K562 (cell line): Measurements from ENCODE around the gene UBE2Q1. TPM values are rescaled to one million over a fixed set of nuclear protein-coding genes. Genes with fewer than 3 reads are reported as not detected.

Experiments used
- ATAC-seq: fragments of 200-7000 bp; cut with Tn5 transposase; 3 replicates; pipeline ENCODE4 v1.9.1; 2020; ENCODE audit warnings: moderate library complexity
- BruUV-seq: library from RNA; stranded (reverse); fragments of 400-500 nt; replicated peaks from 2 replicates; lab custom pipeline; 2021; lab: Mats Ljungman, UMichigan
- CTCF ChIA-PET: fragments of 300-600 bp; formaldehyde crosslinking; extraction: SDS; loops from one replicate; lab custom pipeline; 2021; ENCODE audit warnings: low intra/inter-chr PET ratio; lab: Yijun Ruan, JAX
- POLR2A ChIA-PET: fragments of 300-600, 350-650 bp; sonication (Branson Sonifier 250); formaldehyde crosslinking; extraction: SDS; loops from one replicate; lab custom pipeline; 2021; ENCODE audit warnings: antibody characterized with exemption, inconsistent platforms; lab: Yijun Ruan, JAX
- DNase-seq, 4 experiments: peaks; one replicate each; pipeline versions ENCODE4 v3.0.0 to v3.0.0-alpha.2; 2011 to 2018; ENCODE audit warnings: low spot score in 3 of 4, mixed read lengths in 3 of 4; ENCODE audit errors: extremely low read depth in 1 of 4
- FAIRE-seq: peaks from 2 replicates; lab custom pipeline; 2011; peaks lifted over from hg19 to GRCh38; lab: Jason Lieb, UNC
- H2AFZ ChIP-seq: 2 replicates; pipeline ENCODE4 v1.6.0; 2011; ENCODE audit warnings: low read depth, low read length, control low read depth, inconsistent platforms
- H3K27ac ChIP-seq: fragments of 200-600 bp; 3 replicates; pipeline ENCODE4 v1.8.0; 2011; ENCODE audit warnings: low read depth, mild to moderate bottlenecking, control low read depth, inconsistent platforms, low read length, moderate library complexity, mixed read lengths; ENCODE audit errors: extremely low read depth
- H3K27me3 ChIP-seq, 2 experiments: fragments of 300-600 bp in 1 of 2; 2 replicates in 1 of 2; 3 replicates in 1 of 2; pipeline versions ENCODE4 v1.6.0 to v1.8.0; 2011; ENCODE audit warnings: inconsistent platforms in 2 of 2, low read length in 2 of 2, mild to moderate bottlenecking in 1 of 2, mixed read lengths in 1 of 2, moderate library complexity in 1 of 2; ENCODE audit not compliant: control insufficient read depth in 2 of 2, insufficient read depth in 2 of 2
- H3K36me3 ChIP-seq: fragments of 300-600 bp; 3 replicates; pipeline ENCODE4 v1.8.0; 2011; ENCODE audit warnings: mild to moderate bottlenecking, low read length, inconsistent platforms; ENCODE audit not compliant: control insufficient read depth, insufficient read depth
- H3K4me1 ChIP-seq, 2 experiments: fragments of 200-600 bp in 1 of 2; replicated peaks in 1 of 2; 2 replicates in 1 of 2; 3 replicates in 1 of 2; pipeline versions ENCODE4 v1.5.1 to v1.8.0; 2011; ENCODE audit warnings: inconsistent platforms in 2 of 2, low read length in 2 of 2, mild to moderate bottlenecking in 1 of 2, mixed read lengths in 1 of 2, moderate library complexity in 1 of 2; ENCODE audit not compliant: control insufficient read depth in 2 of 2, insufficient read depth in 2 of 2
- H3K4me2 ChIP-seq: 2 replicates; pipeline ENCODE4 v1.6.1; 2011; ENCODE audit warnings: low read length, control low read depth, inconsistent platforms, mixed read lengths; ENCODE audit not compliant: insufficient read depth
- H3K4me3 ChIP-seq: fragments of 200-600 bp; sonication (generic), shearing (Covaris generic); 2 replicates; pipeline ENCODE4 v1.5.1; 2016; ENCODE audit warnings: control low read depth, inconsistent platforms
- H3K79me2 ChIP-seq: fragments of 200-600 bp; 3 replicates; pipeline ENCODE4 v1.8.0; 2011; ENCODE audit warnings: low read length, inconsistent platforms; ENCODE audit not compliant: control insufficient read depth, insufficient read depth
- H3K9ac ChIP-seq, 2 experiments: 2 replicates each; pipeline versions ENCODE4 v1.6.0 to v1.6.1; 2011; ENCODE audit warnings: low read depth in 2 of 2, low read length in 2 of 2, control low read depth in 1 of 2, inconsistent platforms in 1 of 2, mild to moderate bottlenecking in 1 of 2, mixed read lengths in 1 of 2; ENCODE audit not compliant: insufficient read depth in 1 of 2
- H3K9me1 ChIP-seq: one replicate; pipeline ENCODE4 v1.6.0; 2011; ENCODE audit warnings: inconsistent platforms, mild to moderate bottlenecking, low read length, moderate library complexity; ENCODE audit not compliant: control insufficient read depth, insufficient read depth
- H3K9me3 ChIP-seq: replicated peaks from 2 replicates; pipeline ENCODE4 v1.5.1; 2011; ENCODE audit warnings: low read depth, low read length, inconsistent platforms; ENCODE audit not compliant: control insufficient read depth, insufficient read depth
- H4K20me1 ChIP-seq: replicated peaks from 2 replicates; pipeline ENCODE4 v1.6.1; 2011; ENCODE audit warnings: low read length, inconsistent platforms, mixed read lengths; ENCODE audit not compliant: control insufficient read depth, insufficient read depth
- E2F1 ChIP-seq: sonication (generic); formaldehyde crosslinking; IDR thresholded peaks from 2 replicates; pipeline ENCODE4 v1.8.1; 2023; ENCODE audit warnings: mild to moderate bottlenecking, missing genetic modification reagents, moderate library complexity
- ESRRA ChIP-seq: fragments of 450-650 bp; IDR thresholded peaks from 2 replicates; pipeline ENCODE4 v1.6.1; 2014; ENCODE audit warnings: low read depth, mild to moderate bottlenecking, moderate library complexity, borderline replicate concordance
- HDAC8 ChIP-seq: fragments of 450-650 bp; IDR thresholded peaks from 2 replicates; pipeline ENCODE4 v1.6.1; 2016; ENCODE audit warnings: mild to moderate bottlenecking, missing genetic modification characterization, moderate library complexity, missing compliant biosample characterization
- MEIS2 ChIP-seq: fragments of 450-650 bp; IDR thresholded peaks from 2 replicates; pipeline ENCODE4 v1.6.1; 2014; ENCODE audit warnings: mild to moderate bottlenecking; ENCODE audit not compliant: partially characterized antibody
- NCOA6 ChIP-seq: fragments of 450-650 bp; IDR thresholded peaks from 2 replicates; pipeline ENCODE4 v1.6.1; 2017; ENCODE audit warnings: mild to moderate bottlenecking
- NR2C1 ChIP-seq, 2 experiments: fragments of 450-650 bp; IDR thresholded peaks; 2 replicates each; pipeline ENCODE4 v1.6.1; 2017; ENCODE audit warnings: mild to moderate bottlenecking in 2 of 2, antibody characterized with exemption in 1 of 2, inconsistent platforms in 1 of 2, missing compliant biosample characterization in 1 of 2, missing genetic modification characterization in 1 of 2
- PATZ1 ChIP-seq: fragments of 250-450 bp; sonication (Bioruptor Pico); IDR thresholded peaks from 2 replicates; pipeline ENCODE4 v1.5.0; 2020; ENCODE audit warnings: mild to moderate bottlenecking, borderline replicate concordance
- RAD21 ChIP-seq, 2 experiments: fragments of 250-450 bp in 1 of 2; fragments of 450-650 bp in 1 of 2; sonication (Bioruptor Pico) in 1 of 2; formaldehyde crosslinking in 1 of 2; IDR thresholded peaks in 1 of 2; conservative IDR thresholded peaks in 1 of 2; 2 replicates each; pipeline versions ENCODE4 v1.4.0 to v1.8.0; 2020 to 2022; ENCODE audit warnings: mild to moderate bottlenecking in 2 of 2, moderate library complexity in 1 of 2
- SOX6 ChIP-seq: fragments of 450-650 bp; IDR thresholded peaks from 2 replicates; pipeline ENCODE4 v1.6.1; 2014; ENCODE audit warnings: mild to moderate bottlenecking
- STAT5A ChIP-seq: IDR thresholded peaks from 2 replicates; pipeline ENCODE4 v1.6.1; 2012; ENCODE audit warnings: low read length, inconsistent platforms, borderline replicate concordance
- TSC22D4 ChIP-seq: fragments of 450-650 bp; IDR thresholded peaks from 2 replicates; pipeline ENCODE4 v1.6.1; 2016; ENCODE audit warnings: missing genetic modification characterization, missing biosample characterization, control low read depth
- ZNF316 ChIP-seq: fragments of 450-650 bp; IDR thresholded peaks from 2 replicates; pipeline ENCODE4 v1.6.1; 2016
- ZNF444 ChIP-seq: fragments of 250-450 bp; sonication (Bioruptor Pico); IDR thresholded peaks from 2 replicates; pipeline ENCODE4 v1.4.0; 2020; ENCODE audit warnings: mild to moderate bottlenecking, moderate library complexity
- ZNF695 ChIP-seq: fragments of 450-650 bp; formaldehyde crosslinking; IDR thresholded peaks from 2 replicates; pipeline ENCODE4 v1.4.0; 2020; ENCODE audit warnings: mild to moderate bottlenecking, moderate library complexity
- ZNF764 ChIP-seq: fragments of 250-450 bp; sonication (Bioruptor Pico); IDR thresholded peaks from 2 replicates; pipeline ENCODE4 v1.4.0; 2020; ENCODE audit warnings: low read depth, mild to moderate bottlenecking, moderate library complexity
- WGBS: fragments of 100-300 bp; shearing (Covaris generic); methylation state at CpG from one replicate; pipeline ENCODE4 v1.1.6; 2016; ENCODE audit warnings: low coverage, mixed read lengths; ENCODE audit not compliant: insufficient coverage; ENCODE audit errors: missing lambda C conversion rate; 5-methylcytosine and 5-hydroxymethylcytosine counted together
- in situ Hi-C: fragments of 300-500 bp; cut with MboI; formaldehyde crosslinking; loops from 4 replicates; pipeline ENCODE4 v1.15.0; 2018; ENCODE audit warnings: inconsistent platforms, mixed read lengths
- intact Hi-C: fragments of 100-400 bp; cut with micrococcal nuclease; formaldehyde crosslinking; loops from 2 replicates; pipeline ENCODE4 v1.14.2; 2022
- polyA plus RNA-seq, 8 experiments: library from polyadenylated mRNA; depleted of rRNA in 4 of 8; stranded (reverse) in 5 of 8; unstranded in 3 of 8; fragments of >200 nt; fragmentation: Nextera tagmentation in 2 of 8; fragmentation: Illumina TruSeq in 1 of 8; extraction: Ambion mirVana in 2 of 8; extraction: Trizol in 1 of 8; gene quantifications; 2 replicates each; pipeline versions ENCODE4 v1.2.1 to v1.2.3, GENCODE V29; 2011 to 2014; ENCODE audit warnings: inconsistent platforms in 1 of 8, missing spikeins in 1 of 8
- total RNA-seq, 7 experiments: library from RNA; depleted of rRNA in 6 of 7; stranded (reverse); fragments of >200 nt in 6 of 7; fragmentation: Illumina TruSeq in 2 of 7; extraction: Trizol in 2 of 7; gene quantifications; 2 replicates each; pipeline versions ENCODE4 v1.2.1 to v1.2.3, GENCODE V29; 2011 to 2021; ENCODE audit warnings: low replicate concordance in 1 of 7

The UBE2Q1 gene
- total and polyA plus RNA-seq, 9 of the 15 experiments (the other 6 are each of a cell fraction or from before 2014, with no cell fraction given): 8.0 to 58.8 (median 27.6) TPM

- Histone ChIP-seq H3K4me2 (no peak overlapping the region), H3K27me3 (no peaks in the 10 kb centered on the region), H2AFZ (no peak overlapping the region), H3K4me1 (peaks cover 0 to 10% of the 10 kb centered on the region in 2 experiments; a peak in 3 of 5 replicates), H3K36me3 (peaks cover 95% of the 10 kb centered on the region), H3K27ac (no peak overlapping the region), H3K9me3 (no peaks in the 10 kb centered on the region), H4K20me1 (no peaks in the 10 kb centered on the region)
- in situ Hi-C loops: no loop called here
- intact Hi-C loops: no loop called here
- no peak for FAIRE-seq
- POLR2A ChIA-PET: interaction anchor here (1.0 to 1.4 kb wide), 3 partner anchors 13 to 16 kb away, joined by 3 to 6 read pairs (median 5); no protein-coding TSS in a partner anchor
- ATAC-seq: no peak
- no peak for TF ChIP-seq ZNF695
- TF ChIP-seq TSC22D4 (tag): no peak
- no peak for TF ChIP-seq PATZ1 (CRISPR knock-in tag)
- TF ChIP-seq SOX6: 0 out of 2 replicates have a peak, but pooled peaks have one; percentile 1
- no peak for TF ChIP-seq E2F1 (CRISPR knock-in tag)
- no peak for TF ChIP-seq ZNF444 (CRISPR knock-in tag)
- no peak for TF ChIP-seq NCOA6
- no peak for TF ChIP-seq ZNF316
- TF ChIP-seq ZNF764 (CRISPR knock-in tag): no peak
- TF ChIP-seq MEIS2: no peak
- TF ChIP-seq NR2C1 (IDR thresholded peaks at IDR 0.05): no peak
- TF ChIP-seq NR2C1 (tag; IDR thresholded peaks at IDR 0.05): peak; percentile 42; the same call in 1 of the 2 replicates
- peak; percentile 96 for TF ChIP-seq ESRRA
- no peak for TF ChIP-seq HDAC8 (tag)
- TF ChIP-seq RAD21 (CRISPR knock-in tag; conservative IDR thresholded peaks at IDR 0.05 in 1 of 2, IDR thresholded peaks at IDR 0.05 in 1 of 2): no peak
- no peak for TF ChIP-seq STAT5A
- TF ChIP-seq, all 486 proteins: peak for 3
- no peak for DNase-seq
- H3K9ac ChIP-seq: no peak overlapping the region
- WGBS: 89% methylated on average over 7 of the region's 7 CpGs
- BruUV-seq: no TSS peak
- peaks cover 2% of the 10 kb centered on the region for H3K9me1 ChIP-seq
- CTCF ChIA-PET: no interaction called here
- H3K79me2 ChIP-seq: 0 out of 3 replicates have a peak, but pooled peaks cover 2% of the 10 kb centered on the region
- H3K4me3 ChIP-seq: no peak overlapping the region
Observed at GRCh38 chr1:154591206-154591605, 32.7 kb upstream of the UBE2Q1 start.
